Erythroblast (primary cell): ENCODE measurements around the gene CNIH2.

Source experiments
- GATA1 ChIP-seq: IDR thresholded peaks from 2 replicates; pipeline ENCODE4 v1.6.1; 2011; ENCODE audit warnings: low read depth, mild to moderate bottlenecking, control low read depth, low read length, moderate library complexity
- POLR2A ChIP-seq: IDR thresholded peaks from 2 replicates; pipeline ENCODE4 v1.6.1; 2011; ENCODE audit warnings: mild to moderate bottlenecking, low read length

GRCh38 chr11:66299186-66299585 is 21.2 kb downstream of the CNIH2 start:
- TF ChIP-seq POLR2A (no peak), GATA1 (no peak)
